ENCODE results near the gene SCNM1. TPM values are rescaled to one million over a fixed set of nuclear protein-coding genes. Genes with fewer than 3 reads are reported as not detected.

The SCNM1 gene
- total and polyA plus RNA-seq, 4 donors = 30.0 to 73.8 (median 41.0) TPM

DNA sequence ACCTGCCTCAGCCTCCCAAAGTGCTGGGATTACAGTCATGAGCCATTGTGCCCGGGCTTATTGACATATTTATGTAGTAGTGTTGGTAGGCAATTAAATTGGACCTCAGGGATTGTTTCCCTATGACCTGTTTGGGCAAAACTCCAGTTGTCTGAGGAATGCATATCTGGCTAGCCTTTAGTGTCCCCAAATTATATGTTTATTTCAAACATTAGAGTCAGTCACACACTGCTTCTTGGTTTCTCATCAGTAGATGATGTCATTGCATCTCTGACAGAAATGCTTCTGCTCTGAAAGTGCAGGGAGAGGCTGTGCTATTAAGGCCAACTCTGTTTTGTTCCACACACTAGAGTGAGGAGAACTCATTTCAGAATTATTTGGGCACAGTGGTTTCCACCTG lies 44.9 kb downstream of the SCNM1 start:
- ATAC-seq (ENCODE audit: insufficient read depth, low FRiP score) = no peak
- 72 to 90% methylated on average over 1 of the region's 1 CpG for WGBS, 2 donors
- TF ChIP-seq, protein P1, sequence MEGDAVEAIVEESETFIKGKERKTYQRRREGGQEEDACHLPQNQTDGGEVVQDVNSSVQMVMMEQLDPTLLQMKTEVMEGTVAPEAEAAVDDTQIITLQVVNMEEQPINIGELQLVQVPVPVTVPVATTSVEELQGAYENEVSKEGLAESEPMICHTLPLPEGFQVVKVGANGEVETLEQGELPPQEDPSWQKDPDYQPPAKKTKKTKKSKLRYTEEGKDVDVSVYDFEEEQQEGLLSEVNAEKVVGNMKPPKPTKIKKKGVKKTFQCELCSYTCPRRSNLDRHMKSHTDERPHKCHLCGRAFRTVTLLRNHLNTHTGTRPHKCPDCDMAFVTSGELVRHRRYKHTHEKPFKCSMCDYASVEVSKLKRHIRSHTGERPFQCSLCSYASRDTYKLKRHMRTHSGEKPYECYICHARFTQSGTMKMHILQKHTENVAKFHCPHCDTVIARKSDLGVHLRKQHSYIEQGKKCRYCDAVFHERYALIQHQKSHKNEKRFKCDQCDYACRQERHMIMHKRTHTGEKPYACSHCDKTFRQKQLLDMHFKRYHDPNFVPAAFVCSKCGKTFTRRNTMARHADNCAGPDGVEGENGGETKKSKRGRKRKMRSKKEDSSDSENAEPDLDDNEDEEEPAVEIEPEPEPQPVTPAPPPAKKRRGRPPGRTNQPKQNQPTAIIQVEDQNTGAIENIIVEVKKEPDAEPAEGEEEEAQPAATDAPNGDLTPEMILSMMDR (IDR thresholded peaks at IDR 0.05; ENCODE audit: control extremely low read depth, extremely low read depth) = no peak
- Histone ChIP-seq H3K4me1 (ENCODE audit: control insufficient read depth in 5 of 5, insufficient read depth in 5 of 5, low read length in 5 of 5) (peaks cover 0 to 3% (median 0%) of the 10 kb centered on the region in 5 donors), H3K36me3 (ENCODE audit: control insufficient read depth in 4 of 4, insufficient read depth in 4 of 4, low read length in 4 of 4) (peaks cover 5 to 23% (median 14%) of the 10 kb centered on the region in 4 donors), H3K27ac (ENCODE audit: low read depth in 1 of 2, low read length in 1 of 2) (no peak overlapping the region), H3K9ac (ENCODE audit: insufficient read depth in 1 of 2, low read length in 2 of 2) (no peak overlapping the region), H3K27me3 (ENCODE audit: control insufficient read depth in 3 of 3, insufficient read depth in 3 of 3, low read length in 2 of 3) (no peaks in the 10 kb centered on the region), H3K9me3 (ENCODE audit: control insufficient read depth in 4 of 4, insufficient read depth in 3 of 4, low read length in 3 of 4) (no peaks in the 10 kb centered on the region), H3K4me3 (no peak overlapping the region)
- no peak for DNase-seq

DNA sequence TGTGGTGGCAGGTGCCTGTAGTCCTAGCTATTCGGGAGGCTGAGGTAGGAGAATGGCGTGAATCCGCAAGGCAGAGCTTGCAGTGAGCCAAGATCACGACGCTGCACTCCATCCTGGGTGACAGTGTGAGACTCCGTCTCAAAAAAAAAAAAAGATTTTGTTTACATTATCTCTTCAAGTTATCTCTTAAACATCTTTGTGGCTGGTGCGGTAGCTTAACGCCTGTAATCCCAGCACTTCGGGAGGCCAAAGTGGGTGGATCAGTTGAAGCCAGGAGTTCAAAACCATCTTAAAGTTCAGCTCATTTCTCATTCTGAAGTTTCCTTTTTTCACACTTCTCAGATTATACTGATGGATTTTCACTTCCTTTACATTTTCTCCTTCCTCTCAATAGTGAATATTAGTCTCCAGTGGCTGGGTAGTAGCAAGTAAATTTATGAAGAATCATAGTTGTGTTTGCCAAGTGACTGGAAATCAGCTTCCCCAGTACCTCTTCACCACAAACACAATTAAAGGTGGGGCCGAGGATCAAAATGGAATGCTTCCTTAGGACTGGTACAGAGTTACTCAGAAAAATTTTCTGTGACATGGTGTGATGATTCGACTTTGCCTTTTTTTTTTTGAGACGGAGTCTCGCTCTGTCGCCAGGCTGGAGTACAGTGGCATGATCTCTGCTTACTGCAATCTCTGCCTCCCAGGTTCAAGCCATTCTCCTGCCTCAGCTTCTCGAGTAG lies 46.2 kb downstream of the SCNM1 start:
- Histone ChIP-seq H3K27me3 (ENCODE audit: control insufficient read depth in 3 of 3, insufficient read depth in 3 of 3, low read length in 2 of 3) (no peaks in the 10 kb centered on the region), H3K4me1 (ENCODE audit: control insufficient read depth in 5 of 5, insufficient read depth in 5 of 5, low read length in 5 of 5) (peaks cover 0 to 3% (median 0%) of the 10 kb centered on the region in 5 donors), H3K36me3 (ENCODE audit: control insufficient read depth in 4 of 4, insufficient read depth in 4 of 4, low read length in 4 of 4) (peaks cover 5 to 17% (median 11%) of the 10 kb centered on the region in 4 donors), H3K9ac (ENCODE audit: insufficient read depth in 1 of 2, low read length in 2 of 2) (no peak overlapping the region), H3K4me3 (no peak overlapping the region), H3K9me3 (ENCODE audit: control insufficient read depth in 4 of 4, insufficient read depth in 3 of 4, low read length in 3 of 4) (no peaks in the 10 kb centered on the region), H3K27ac (ENCODE audit: low read depth in 1 of 2, low read length in 1 of 2) (no peak overlapping the region)
- no peak for ATAC-seq (ENCODE audit: insufficient read depth, low FRiP score)
- 84% methylated on average over 15 of the region's 15 CpGs for WGBS, 2 donors
- TF ChIP-seq, protein P1 (IDR thresholded peaks at IDR 0.05; ENCODE audit: control extremely low read depth, extremely low read depth) = no peak
- no peak for DNase-seq

- H3K27ac ChIP-seq (ENCODE audit: low read depth in 1 of 2, low read length in 1 of 2) = no peak overlapping the region
- H3K27me3 ChIP-seq (ENCODE audit: control insufficient read depth in 3 of 3, insufficient read depth in 3 of 3, low read length in 2 of 3) = no peaks in the 10 kb centered on the region
- H3K9me3 ChIP-seq (ENCODE audit: control insufficient read depth in 4 of 4, insufficient read depth in 3 of 4, low read length in 3 of 4) = no peaks in the 10 kb centered on the region
- no peak overlapping the region for H3K4me3 ChIP-seq
- H3K4me1 ChIP-seq (ENCODE audit: control insufficient read depth in 5 of 5, insufficient read depth in 5 of 5, low read length in 5 of 5) = peaks cover 0 to 3% (median 0%) of the 10 kb centered on the region in 5 donors
- no peak overlapping the region for H3K9ac ChIP-seq (ENCODE audit: insufficient read depth in 1 of 2, low read length in 2 of 2)
- ATAC-seq (ENCODE audit: insufficient read depth, low FRiP score) = no peak
- TF ChIP-seq, protein P1 (IDR thresholded peaks at IDR 0.05; ENCODE audit: control extremely low read depth, extremely low read depth) = no peak
- no peak for DNase-seq
- WGBS, 2 donors = 32 to 50% methylated on average over 2 of the region's 2 CpGs
- peaks cover 0 to 12% (median 8%) of the 10 kb centered on the region in 4 donors for H3K36me3 ChIP-seq (ENCODE audit: control insufficient read depth in 4 of 4, insufficient read depth in 4 of 4, low read length in 4 of 4)
Measured at GRCh38 chr1:151213560-151213959, 47.6 kb downstream of the SCNM1 start.

Other genes starting within 250 kb of the SCNM1 start
- gene SETDB1, start 239.8 kb upstream of the SCNM1 start, total RNA-seq = 10 to 100 TPM; 40.7 to 56.2 TPM
- 10 to 100 TPM; 20.0 to 24.4 TPM for gene SETDB1, start 239.8 kb upstream of the SCNM1 start, polyA plus RNA-seq
- gene CERS2, start 191.3 kb upstream of the SCNM1 start, total RNA-seq = 100 to 1,000 TPM; 194 to 237 TPM
- gene CERS2, start 191.3 kb upstream of the SCNM1 start, polyA plus RNA-seq = 100 to 1,000 TPM; 155 to 308 TPM
- 1 to 10 TPM in 1 of 2 donors, under 1 TPM in 1; 0.68 to 1.0 TPM for gene ANXA9, start 183.9 kb upstream of the SCNM1 start, total RNA-seq
- 1 to 10 TPM in 1 of 2 donors, under 1 TPM in 1; 0.37 to 1.3 TPM for gene ANXA9, start 183.9 kb upstream of the SCNM1 start, polyA plus RNA-seq
- gene MINDY1, start 159.2 kb upstream of the SCNM1 start, total RNA-seq = 10 to 100 TPM; 23.4 to 31.0 TPM
- gene MINDY1, start 159.2 kb upstream of the SCNM1 start, polyA plus RNA-seq = 10 to 100 TPM in 1 of 2 donors, 1 to 10 TPM in 1; 7.8 to 10.1 TPM
- gene PRUNE1, start 157.7 kb upstream of the SCNM1 start, total RNA-seq = 10 to 100 TPM; 12.9 to 20.6 TPM
- gene PRUNE1, start 157.7 kb upstream of the SCNM1 start, polyA plus RNA-seq = 10 to 100 TPM in 1 of 2 donors, 1 to 10 TPM in 1; 8.7 to 12.5 TPM
- 1 to 10 TPM; 2.8 to 8.6 TPM for gene BNIPL, start 129.6 kb upstream of the SCNM1 start, total RNA-seq
- gene BNIPL, start 129.6 kb upstream of the SCNM1 start, polyA plus RNA-seq = 10 to 100 TPM in 1 of 2 donors, 1 to 10 TPM in 1; 1.9 to 12.2 TPM
- 1 to 10 TPM; 4.3 to 4.9 TPM for gene C1orf56, start 118.4 kb upstream of the SCNM1 start, total RNA-seq
- gene C1orf56, start 118.4 kb upstream of the SCNM1 start, polyA plus RNA-seq = 1 to 10 TPM; 2.3 to 3.5 TPM
- 100 to 1,000 TPM in 1 of 2 donors, 10 to 100 TPM in 1; 87.7 to 103 TPM for gene CDC42SE1, start 106.5 kb upstream of the SCNM1 start, total RNA-seq
- 100 to 1,000 TPM in 1 of 2 donors, 10 to 100 TPM in 1; 38.4 to 147 TPM for gene CDC42SE1, start 106.5 kb upstream of the SCNM1 start, polyA plus RNA-seq
- 1 to 10 TPM; 1.2 to 1.3 TPM for gene MLLT11, start 105.7 kb upstream of the SCNM1 start, total RNA-seq
- gene MLLT11, start 105.7 kb upstream of the SCNM1 start, polyA plus RNA-seq = 1 to 10 TPM in 1 of 2 donors, under 1 TPM in 1; 0.96 to 1.4 TPM
- 10 to 100 TPM; 10.5 to 16.0 TPM for gene GABPB2, start 95.4 kb upstream of the SCNM1 start, total RNA-seq
- 1 to 10 TPM; 4.4 to 5.2 TPM for gene GABPB2, start 95.4 kb upstream of the SCNM1 start, polyA plus RNA-seq
- gene SEMA6C, start 19.5 kb upstream of the SCNM1 start, total RNA-seq = 1 to 10 TPM; 6.4 to 9.8 TPM
- 1 to 10 TPM; 6.3 to 6.7 TPM for gene SEMA6C, start 19.5 kb upstream of the SCNM1 start, polyA plus RNA-seq
- 10 to 100 TPM in 1 of 2 donors, 1 to 10 TPM in 1; 3.4 to 11.3 TPM for gene TNFAIP8L2, start 9.5 kb upstream of the SCNM1 start, total RNA-seq
- 10 to 100 TPM; 26.6 to 31.8 TPM for gene TNFAIP8L2, start 9.5 kb upstream of the SCNM1 start, polyA plus RNA-seq
- 10 to 100 TPM in 1 of 2 donors, 1 to 10 TPM in 1; 4.9 to 12.7 TPM for gene LYSMD1, start 242 bp upstream of the SCNM1 start, total RNA-seq
- gene LYSMD1, start 242 bp upstream of the SCNM1 start, polyA plus RNA-seq = 1 to 10 TPM; 5.1 to 5.3 TPM
- under 1 TPM in 1 of 2 donors, not detected in 1; 0.83 TPM for gene TMOD4, start 9.8 kb downstream of the SCNM1 start, total RNA-seq
- gene TMOD4, start 9.8 kb downstream of the SCNM1 start, polyA plus RNA-seq = under 1 TPM; 0.18 to 0.31 TPM
- gene VPS72, start 24.1 kb downstream of the SCNM1 start, total RNA-seq = 10 to 100 TPM; 30.7 to 30.9 TPM
- gene VPS72, start 24.1 kb downstream of the SCNM1 start, polyA plus RNA-seq = 10 to 100 TPM; 28.6 to 39.1 TPM
- gene PIP5K1A, start 32.4 kb downstream of the SCNM1 start, total RNA-seq = 100 to 1,000 TPM in 1 of 2 donors, 10 to 100 TPM in 1; 47.6 to 120 TPM
- gene PIP5K1A, start 32.4 kb downstream of the SCNM1 start, polyA plus RNA-seq = 10 to 100 TPM; 21.7 to 27.4 TPM
- 100 to 1,000 TPM in 1 of 2 donors, 10 to 100 TPM in 1; 96.9 to 147 TPM for gene PSMD4, start 88.6 kb downstream of the SCNM1 start, total RNA-seq
- 100 to 1,000 TPM; 209 to 212 TPM for gene PSMD4, start 88.6 kb downstream of the SCNM1 start, polyA plus RNA-seq
- gene ZNF687, start 116.2 kb downstream of the SCNM1 start, total RNA-seq = 10 to 100 TPM; 14.0 to 31.2 TPM
- 10 to 100 TPM in 1 of 2 donors, 1 to 10 TPM in 1; 9.6 to 13.7 TPM for gene ZNF687, start 116.2 kb downstream of the SCNM1 start, polyA plus RNA-seq
- 10 to 100 TPM; 48.3 to 65.2 TPM for gene PI4KB, start 161.3 kb downstream of the SCNM1 start, total RNA-seq
- gene PI4KB, start 161.3 kb downstream of the SCNM1 start, polyA plus RNA-seq = 10 to 100 TPM; 25.0 to 42.3 TPM
- 10 to 100 TPM; 40.2 to 40.3 TPM for gene RFX5, start 181.1 kb downstream of the SCNM1 start, total RNA-seq
- 10 to 100 TPM; 16.6 to 29.0 TPM for gene RFX5, start 181.1 kb downstream of the SCNM1 start, polyA plus RNA-seq
- 100 to 1,000 TPM; 195 to 282 TPM for gene SELENBP1, start 206.6 kb downstream of the SCNM1 start, total RNA-seq
- gene SELENBP1, start 206.6 kb downstream of the SCNM1 start, polyA plus RNA-seq = 100 to 1,000 TPM in 1 of 2 donors, 10 to 100 TPM in 1; 84.1 to 177 TPM
- 100 to 1,000 TPM; 123 to 247 TPM for gene PSMB4, start 233.4 kb downstream of the SCNM1 start, total RNA-seq
- gene PSMB4, start 233.4 kb downstream of the SCNM1 start, polyA plus RNA-seq = 100 to 1,000 TPM; 373 to 452 TPM